ENCODE results near the gene FAM53B.

Gene FAM53B

GRCh38 chr10:124644236-124644635, 99.9 kb downstream of the FAM53B start:
- Mint-ChIP-seq H3K4me1 (peaks cover 97% of the 10 kb centered on the region), H3K4me3 (no peak overlapping the region), H3K36me3 (peaks cover 49% of the 10 kb centered on the region), H3K9me3 (no peaks in the 10 kb centered on the region), H3K27ac (peak overlapping the region; percentile 95)
- DNase-seq (ENCODE audit: low spot score in 2 of 2) = no peak
- no peak for ATAC-seq

- no peak for DNase-seq (ENCODE audit: low spot score in 2 of 2)
- peak overlapping the region; percentile 95 for H3K27ac Mint-ChIP-seq
- ATAC-seq = no peak
- H3K9me3 Mint-ChIP-seq = no peaks in the 10 kb centered on the region
- H3K4me3 Mint-ChIP-seq = peak overlapping the region; percentile 75
- H3K4me1 Mint-ChIP-seq = peaks cover 97% of the 10 kb centered on the region
- peaks cover 42% of the 10 kb centered on the region for H3K36me3 Mint-ChIP-seq
These were observed 100.7 kb downstream of the FAM53B start for GRCh38 chr10:124643330-124644009.

GRCh38 chr10:124642088-124642710, 102.0 kb downstream of the FAM53B start:
- Mint-ChIP-seq H3K36me3 (peaks cover 29% of the 10 kb centered on the region), H3K4me1 (peaks cover 97% of the 10 kb centered on the region), H3K9me3 (no peaks in the 10 kb centered on the region), H3K27ac (peak overlapping the region; percentile 95), H3K4me3 (peak overlapping the region; percentile 75)
- DNase-seq (ENCODE audit: low spot score in 2 of 2) (no peak), ATAC-seq (peak; percentile 2)

- H3K36me3 Mint-ChIP-seq = peaks cover 25% of the 10 kb centered on the region
- H3K4me1 Mint-ChIP-seq = peaks cover 97% of the 10 kb centered on the region
- H3K9me3 Mint-ChIP-seq = no peaks in the 10 kb centered on the region
- H3K4me3 Mint-ChIP-seq = peak overlapping the region; percentile 75
- ATAC-seq = peak; percentile 94
- peak; percentile 29 to 69 for DNase-seq (ENCODE audit: low spot score in 2 of 2)
- H3K27ac Mint-ChIP-seq = peak overlapping the region; percentile 95
These were observed 102.7 kb downstream of the FAM53B start for GRCh38 chr10:124641282-124642087.

- peak; percentile 70 for ATAC-seq
- Mint-ChIP-seq H3K27ac (peak overlapping the region; percentile 95), H3K9me3 (no peaks in the 10 kb centered on the region), H3K4me3 (peak overlapping the region; percentile 75), H3K36me3 (peaks cover 25% of the 10 kb centered on the region), H3K4me1 (peaks cover 96% of the 10 kb centered on the region)
- no peak for DNase-seq (ENCODE audit: low spot score in 2 of 2)
These were observed 103.5 kb downstream of the FAM53B start for GRCh38 chr10:124640538-124641231.

GRCh38 chr10:124640056-124640455, 104.1 kb downstream of the FAM53B start:
- Mint-ChIP-seq H3K4me3 (peak overlapping the region; percentile 75), H3K36me3 (peaks cover 25% of the 10 kb centered on the region), H3K4me1 (peaks cover 95% of the 10 kb centered on the region), H3K9me3 (no peaks in the 10 kb centered on the region), H3K27ac (peak overlapping the region; percentile 95)
- ATAC-seq (no peak), DNase-seq (ENCODE audit: low spot score in 2 of 2) (no peak)

- ATAC-seq (no peak), DNase-seq (ENCODE audit: low spot score in 2 of 2) (no peak)
- no peak overlapping the region for H3K4me3 Mint-ChIP-seq
- peaks cover 92% of the 10 kb centered on the region for H3K4me1 Mint-ChIP-seq
- no peak overlapping the region for H3K27ac Mint-ChIP-seq
- no peaks in the 10 kb centered on the region for H3K9me3 Mint-ChIP-seq
- H3K36me3 Mint-ChIP-seq = peaks cover 25% of the 10 kb centered on the region
These were observed 104.5 kb downstream of the FAM53B start for GRCh38 chr10:124639646-124640045.

- Mint-ChIP-seq H3K9me3 (no peaks in the 10 kb centered on the region), H3K4me1 (peaks cover 91% of the 10 kb centered on the region), H3K4me3 (no peak overlapping the region), H3K36me3 (peaks cover 25% of the 10 kb centered on the region), H3K27ac (no peak overlapping the region)
- no peak for DNase-seq (ENCODE audit: low spot score in 2 of 2)
- ATAC-seq = no peak
These were observed 105.0 kb downstream of the FAM53B start for GRCh38 chr10:124639206-124639605.

- Mint-ChIP-seq H3K4me1 (peaks cover 88% of the 10 kb centered on the region), H3K27ac (peak overlapping the region; percentile 80), H3K36me3 (peaks cover 20% of the 10 kb centered on the region), H3K4me3 (peak overlapping the region; percentile 57), H3K9me3 (no peaks in the 10 kb centered on the region)
- no peak for DNase-seq (ENCODE audit: low spot score in 2 of 2)
- ATAC-seq = no peak
These were observed 106.4 kb downstream of the FAM53B start for GRCh38 chr10:124637746-124638145.

GRCh38 chr10:124637091-124637700, 107.0 kb downstream of the FAM53B start:
- H3K4me1 Mint-ChIP-seq = peaks cover 88% of the 10 kb centered on the region
- peak overlapping the region; percentile 57 for H3K4me3 Mint-ChIP-seq
- H3K27ac Mint-ChIP-seq = peak overlapping the region; percentile 80

GRCh38 chr10:124636271-124636995, 107.7 kb downstream of the FAM53B start:
- peak; percentile 25 for ATAC-seq

More at GRCh38 chr10:124637091-124637700, 107.0 kb downstream of the FAM53B start:
- H3K36me3 Mint-ChIP-seq = peaks cover 20% of the 10 kb centered on the region
- ATAC-seq (no peak), DNase-seq (ENCODE audit: low spot score in 2 of 2) (no peak)
- H3K9me3 Mint-ChIP-seq = no peaks in the 10 kb centered on the region

GRCh38 chr10:124632566-124632965, 111.6 kb downstream of the FAM53B start:
- no peaks in the 10 kb centered on the region for H3K9me3 Mint-ChIP-seq
- no peak for ATAC-seq
- peak overlapping the region; percentile 55 for H3K27ac Mint-ChIP-seq
- no peak overlapping the region for H3K4me3 Mint-ChIP-seq
- DNase-seq (ENCODE audit: low spot score in 2 of 2) = no peak
- peaks cover 84% of the 10 kb centered on the region for H3K4me1 Mint-ChIP-seq
- peaks cover 20% of the 10 kb centered on the region for H3K36me3 Mint-ChIP-seq

More at GRCh38 chr10:124636271-124636995, 107.7 kb downstream of the FAM53B start:
- DNase-seq (ENCODE audit: low spot score in 2 of 2) = no peak
- peak overlapping the region; percentile 80 for H3K27ac Mint-ChIP-seq
- H3K9me3 Mint-ChIP-seq = no peaks in the 10 kb centered on the region
- peaks cover 15% of the 10 kb centered on the region for H3K36me3 Mint-ChIP-seq
- H3K4me1 Mint-ChIP-seq = peaks cover 88% of the 10 kb centered on the region
- peak overlapping the region; percentile 57 for H3K4me3 Mint-ChIP-seq

GRCh38 chr10:124632064-124632531, 112.1 kb downstream of the FAM53B start:
- DNase-seq (ENCODE audit: low spot score in 2 of 2) = no peak
- Mint-ChIP-seq H3K4me1 (peaks cover 84% of the 10 kb centered on the region), H3K36me3 (peaks cover 20% of the 10 kb centered on the region), H3K27ac (peak overlapping the region; percentile 94), H3K4me3 (peak overlapping the region; percentile 25), H3K9me3 (no peaks in the 10 kb centered on the region)
- ATAC-seq = peak; percentile 51

GRCh38 chr10:124630551-124630950, 113.6 kb downstream of the FAM53B start:
- no peaks in the 10 kb centered on the region for H3K9me3 Mint-ChIP-seq
- H3K4me1 Mint-ChIP-seq = peaks cover 85% of the 10 kb centered on the region
- H3K36me3 Mint-ChIP-seq = peaks cover 25% of the 10 kb centered on the region
- ATAC-seq (no peak), DNase-seq (ENCODE audit: low spot score in 2 of 2) (no peak)
- no peak overlapping the region for H3K4me3 Mint-ChIP-seq
- peak overlapping the region; percentile 94 for H3K27ac Mint-ChIP-seq

Data from stimulated activated effector memory CD8-positive, alpha-beta T cell treated with anti-CD3 and anti-CD28 coated beads, Interleukin-12 subunit alpha, Interleukin-12 subunit beta, amount 100 ng/mL, for 72 hours (primary cell).